T-helper 2 cell treated with Interferon-gamma antibody and Interleukin-4, amounts not matched to agents 100 ng/mL and 5 ng/mL, for 36 hours (primary cell): Measurements from ENCODE around the gene GRK3. TPM values are rescaled to one million over a fixed set of nuclear protein-coding genes. Genes with fewer than 3 reads are reported as not detected.

Experiments used
- intact Hi-C: fragments of 100-400 bp; cut with micrococcal nuclease; formaldehyde crosslinking; loops from one replicate; pipeline ENCODE4 v1.15.1; 2023
- total RNA-seq: library from RNA; stranded (reverse); gene quantifications from 2 replicates; pipeline ENCODE4 v1.2.3, GENCODE V29; 2022

The GRK3 gene
- total RNA-seq, 1 donor from 2014 or later = 45.0 TPM

- intact Hi-C loops = no loop called here
Measured at GRCh38 chr22:25722626-25723025, 158.2 kb downstream of the GRK3 start.

DNA sequence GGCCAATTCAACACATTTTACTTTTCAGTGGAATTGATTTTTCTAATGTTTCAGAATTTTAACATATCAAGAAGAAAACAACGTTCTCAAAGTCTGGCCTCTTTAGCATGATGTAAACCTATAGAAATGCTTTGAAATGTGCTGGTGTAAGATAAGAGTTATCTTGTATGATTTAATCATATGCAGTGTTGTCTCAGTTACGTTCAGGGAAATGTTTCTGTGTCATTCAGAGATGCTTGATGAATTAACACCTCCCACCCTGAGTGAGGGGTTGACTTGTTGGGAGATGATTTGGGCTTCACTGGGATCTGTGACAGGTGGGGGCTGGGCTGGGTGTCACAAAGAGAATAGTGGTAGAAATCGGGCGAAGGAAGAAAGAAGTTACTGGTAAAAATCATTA, 161.8 kb downstream of the GRK3 start:
- intact Hi-C loops = no loop called here

DNA sequence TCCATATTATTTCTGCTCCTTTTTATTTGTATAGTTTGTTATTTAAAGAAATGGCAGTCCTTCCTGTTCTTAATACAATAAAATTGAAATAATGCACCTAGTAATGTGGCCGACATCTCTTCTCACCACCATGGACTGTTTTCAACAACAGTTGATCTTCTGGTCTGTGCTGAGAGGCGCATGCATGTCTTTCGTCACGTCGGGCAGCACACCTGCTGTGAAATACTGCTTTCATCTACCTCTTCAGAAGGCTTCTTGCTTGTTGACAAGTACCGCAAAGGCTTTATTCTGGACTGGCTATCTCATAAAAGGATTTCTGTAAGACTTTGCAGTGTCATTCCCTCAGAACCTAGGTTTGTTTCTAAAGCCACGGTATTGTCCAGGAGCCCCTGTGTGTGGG, 163.6 kb downstream of the GRK3 start:
- intact Hi-C loops = no loop called here

DNA sequence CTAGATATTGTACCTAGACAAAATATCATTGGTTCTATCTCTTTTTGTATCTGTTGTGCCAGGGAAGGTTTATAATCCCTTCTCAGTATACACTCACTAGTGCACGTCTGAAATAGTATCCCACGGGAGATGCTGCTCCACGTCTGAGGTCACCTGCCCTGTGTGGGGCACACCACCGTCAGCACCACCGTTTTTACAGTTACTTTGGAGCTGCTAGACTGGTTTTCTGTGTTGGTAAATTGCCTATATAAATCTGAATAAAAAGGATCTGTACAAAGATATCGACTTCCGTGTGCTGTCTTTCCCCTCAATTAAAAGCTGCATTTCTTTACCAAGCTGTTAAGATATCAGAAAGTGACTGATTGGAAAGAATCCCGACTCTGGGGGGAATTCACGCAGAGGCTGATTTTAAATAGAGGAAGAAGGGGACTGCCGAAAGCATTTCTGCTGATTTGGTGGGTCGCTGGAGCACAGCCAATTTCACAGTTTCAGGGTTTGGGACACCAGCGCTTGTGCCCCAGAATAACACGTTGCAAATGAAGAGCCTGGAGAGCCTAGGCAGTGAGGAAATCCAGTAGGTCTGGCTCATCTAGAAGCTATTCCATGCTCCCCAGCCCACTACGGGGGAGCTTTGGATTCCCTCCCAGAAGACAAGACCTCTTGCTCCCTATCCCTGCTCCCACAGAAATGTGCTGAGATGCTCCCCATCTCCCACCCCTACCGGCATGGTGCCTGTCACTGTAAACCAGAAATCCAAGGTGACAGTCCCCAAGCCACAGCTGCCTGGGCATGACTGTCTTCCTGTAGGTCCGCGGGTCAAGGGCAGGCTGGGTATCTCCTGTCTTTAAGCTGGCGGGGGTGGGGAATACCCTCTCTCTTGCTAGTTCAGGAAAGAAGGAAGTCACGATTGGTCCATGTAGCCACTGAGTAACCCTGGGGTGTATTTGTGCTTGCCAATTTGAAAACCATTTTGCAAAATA, 164.8 kb downstream of the GRK3 start:
- intact Hi-C loops = no loop called here

GRCh38 chr22:25735650-25736049, 171.2 kb downstream of the GRK3 start:
- intact Hi-C loops = loop anchor here (1.0 kb wide), 3 partner anchors 14 to 38 kb away; no protein-coding TSS in a partner anchor

- intact Hi-C loops = loop anchor here (1.0 kb wide), 3 partner anchors 13 to 37 kb away; no protein-coding TSS in a partner anchor
Measured at GRCh38 chr22:25736378-25737011, 172.0 kb downstream of the GRK3 start.

- intact Hi-C loops = no loop called here
Measured at GRCh38 chr22:25739659-25740344, 175.3 kb downstream of the GRK3 start.

DNA sequence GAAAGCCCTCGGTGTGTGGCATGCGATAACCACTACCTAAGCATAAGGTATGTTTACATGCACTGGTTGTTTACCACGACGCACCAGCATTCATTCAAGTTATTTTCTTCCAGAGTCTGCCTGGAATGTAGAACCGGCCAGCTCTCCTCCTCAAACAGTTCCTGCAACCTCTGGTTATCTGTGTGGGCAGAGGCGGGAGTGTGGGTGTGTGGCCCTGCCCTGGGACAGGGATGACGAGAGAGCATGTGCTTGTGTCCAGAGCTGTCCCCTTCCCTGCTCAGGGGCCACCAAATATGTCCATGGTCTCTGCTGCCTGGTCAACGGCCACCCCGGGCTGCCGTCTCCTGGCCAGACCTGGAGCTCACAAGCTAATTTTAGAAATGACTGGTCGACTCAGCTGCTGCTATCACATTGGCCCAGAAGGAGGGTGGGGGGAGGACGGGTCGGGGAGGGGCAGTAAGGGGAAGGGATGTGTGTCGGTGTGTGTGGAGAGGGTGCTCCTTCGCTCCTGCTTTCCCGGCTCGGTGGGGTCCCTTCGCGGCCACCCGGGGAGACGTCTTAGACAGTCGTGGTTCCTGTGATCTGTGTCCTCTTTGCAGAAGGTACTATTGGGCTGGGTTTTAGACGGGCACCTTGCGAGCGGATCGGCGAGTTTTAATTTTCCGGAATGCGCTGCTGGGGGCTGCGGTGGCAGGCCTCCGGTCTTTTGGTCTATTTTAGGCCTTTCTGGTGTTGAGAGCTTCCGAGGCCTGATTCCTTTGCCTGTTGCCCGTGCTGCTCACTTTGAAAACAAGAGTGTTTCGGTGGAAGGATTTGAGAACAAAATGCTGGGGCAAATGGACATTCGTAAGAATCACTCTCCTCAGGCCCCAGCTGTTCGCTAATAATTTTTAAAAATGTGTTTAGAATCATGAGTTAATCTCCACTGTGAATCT, 177.5 kb downstream of the GRK3 start, which contains the start of gene MYO18B:
MYO18B (plus strand) TSS at position 497 of the 935 bp plus-strand sequence. CDS start 18,905 bp downstream, outside the sequence.
- intact Hi-C loops = no loop called here

- intact Hi-C loops = no loop called here
Measured at GRCh38 chr22:25742918-25743708, 178.6 kb downstream of the GRK3 start.

GRCh38 chr22:25744694-25745093, 180.2 kb downstream of the GRK3 start:
- intact Hi-C loops = no loop called here

GRCh38 chr22:25745341-25746011, 181.0 kb downstream of the GRK3 start:
- intact Hi-C loops = no loop called here

DNA sequence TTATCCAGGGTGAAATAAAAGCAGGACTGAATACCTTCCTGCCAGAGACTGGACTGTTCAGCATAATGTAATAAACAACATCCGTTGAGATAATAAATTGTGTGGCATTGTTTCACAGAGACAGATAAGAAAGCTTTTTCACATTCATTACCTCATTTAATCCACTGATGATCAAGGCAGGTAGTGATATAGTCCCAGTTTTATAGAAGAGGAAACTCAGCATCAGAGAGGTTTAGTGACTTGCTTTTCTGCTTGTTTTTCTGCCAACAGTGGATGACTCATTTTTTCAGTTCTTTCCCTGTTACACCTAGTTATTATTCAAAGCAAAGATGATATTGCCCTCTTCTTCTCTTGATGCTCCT, 181.5 kb downstream of the GRK3 start:
- intact Hi-C loops = no loop called here

DNA sequence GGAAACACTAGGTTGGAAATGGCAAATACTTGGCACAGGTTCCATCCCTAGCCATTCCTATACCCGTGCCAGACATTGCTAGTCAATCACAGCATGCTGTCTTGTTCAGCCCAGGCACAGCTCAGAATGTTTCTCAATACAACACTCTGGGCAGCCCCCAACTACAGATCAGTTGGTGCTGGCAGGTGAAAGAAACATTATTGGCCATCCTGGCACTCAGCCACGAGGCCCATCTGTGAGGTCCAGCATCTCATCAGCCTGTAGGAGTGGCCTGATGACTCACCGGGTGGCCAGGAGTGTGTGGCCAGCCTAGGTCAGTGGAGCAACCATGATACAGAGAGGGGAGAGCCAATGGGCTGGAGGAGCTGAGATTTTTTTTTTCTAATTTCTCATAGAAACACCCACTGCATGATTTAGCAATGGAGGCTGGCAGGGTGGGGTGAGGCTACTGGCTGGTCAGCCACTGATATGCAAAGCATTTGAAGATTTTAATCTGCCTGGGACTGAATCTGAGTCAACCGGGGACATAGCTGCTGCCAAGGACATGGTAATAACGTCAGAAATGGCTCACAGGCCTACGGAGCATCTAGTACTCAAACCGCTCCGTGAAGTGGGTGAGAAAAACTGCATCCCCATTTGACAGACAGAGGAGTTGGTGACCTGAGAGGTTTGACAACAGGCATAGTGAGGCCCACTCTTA, 182.9 kb downstream of the GRK3 start:
- intact Hi-C loops = no loop called here

GRCh38 chr22:25748140-25748539, 183.7 kb downstream of the GRK3 start:
- intact Hi-C loops = no loop called here

DNA sequence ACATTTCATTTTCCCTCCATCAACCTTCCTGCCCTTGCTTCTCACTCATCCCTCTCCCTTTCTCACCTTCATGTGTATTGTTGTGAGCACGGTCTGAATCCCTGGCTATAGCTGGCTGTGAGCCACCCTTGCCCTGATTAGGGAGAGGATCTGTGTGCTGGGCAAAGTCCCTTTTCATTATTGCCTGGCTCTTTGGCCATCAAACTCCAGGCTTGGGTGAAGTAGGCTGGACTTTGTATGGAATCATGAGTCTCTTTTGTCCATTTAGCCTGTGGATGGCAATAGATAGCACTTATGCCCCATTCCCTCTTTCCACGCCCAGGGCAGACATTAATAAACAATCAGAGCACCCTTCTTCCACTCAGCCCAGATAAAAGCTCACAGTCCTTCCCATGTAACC, 184.2 kb downstream of the GRK3 start:
- intact Hi-C loops = loop anchor here (1.0 kb wide), 1 partner anchor 12 kb away; no protein-coding TSS in a partner anchor

- intact Hi-C loops = loop anchor here (1.0 kb wide), 1 partner anchor 13 kb away; no protein-coding TSS in a partner anchor
Measured at GRCh38 chr22:25749420-25750169, 185.1 kb downstream of the GRK3 start.

DNA sequence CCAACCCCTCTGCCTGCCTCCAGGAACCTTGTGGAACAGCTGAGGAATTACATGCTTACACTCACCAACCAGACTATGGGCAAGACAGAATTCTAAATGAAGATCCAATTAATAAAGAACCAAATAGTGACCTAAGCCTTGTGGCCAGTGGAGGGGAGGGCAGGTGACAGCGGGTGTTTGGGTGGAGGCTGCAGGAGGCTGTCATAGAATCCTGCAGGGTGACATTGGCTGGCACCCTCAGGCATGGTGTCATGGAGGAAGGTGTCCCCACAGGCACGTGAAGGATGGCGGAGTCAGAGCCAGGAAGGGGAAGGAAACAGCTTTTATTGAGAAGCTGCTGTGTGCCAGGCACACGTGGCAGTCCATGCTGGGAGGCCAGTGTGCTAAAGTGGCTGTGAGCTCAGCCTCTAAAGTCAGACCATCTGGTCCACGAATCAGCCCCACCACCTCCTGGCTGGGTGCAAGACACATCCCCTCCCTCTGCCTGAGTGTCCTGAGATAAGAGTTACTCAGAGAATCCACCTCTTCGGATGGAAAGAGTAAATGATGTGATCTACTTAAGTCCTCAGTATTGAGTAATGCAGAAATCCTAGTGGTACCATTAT, 186.2 kb downstream of the GRK3 start:
- intact Hi-C loops = no loop called here
